HAP-1 (cell line): ENCODE data around the gene AFM.
A peak's percentile ranks its signal among the peaks of the same experiment; 100 is the strongest.

Experiments used
- DNase-seq, 2 experiments: peaks; one replicate each; pipeline ENCODE4 v3.0.0-alpha.2; 2016 to 2020; ENCODE audit warnings: low spot score in 2 of 2
- H3K27me3 ChIP-seq: fragments of 250-450 bp; sonication (Bioruptor Pico); 2 replicates; pipeline ENCODE4 v1.5.1; 2020; ENCODE audit warnings: low read depth, mild to moderate bottlenecking, moderate library complexity
- H3K36me3 ChIP-seq: fragments of 250-450 bp; sonication (Bioruptor Pico); replicated peaks from 2 replicates; pipeline ENCODE4 v1.5.1; 2020; ENCODE audit warnings: mild to moderate bottlenecking
- H3K4me1 ChIP-seq: fragments of 250-450 bp; sonication (Bioruptor Pico); 2 replicates; pipeline ENCODE4 v1.5.1; 2020; ENCODE audit warnings: mild to moderate bottlenecking
- H3K4me3 ChIP-seq: fragments of 250-450 bp; sonication (Bioruptor Pico); 2 replicates; pipeline ENCODE4 v1.5.1; 2020; ENCODE audit warnings: mild to moderate bottlenecking, moderate library complexity
- H3K9me3 ChIP-seq: fragments of 250-450 bp; sonication (Bioruptor Pico); 2 replicates; pipeline ENCODE4 v1.5.1; 2020; ENCODE audit warnings: mild to moderate bottlenecking, moderate library complexity
- in situ Hi-C: fragments of 300-500 bp; cut with MboI; formaldehyde crosslinking; loops from 3 replicates; pipeline ENCODE4 v1.14.3; 2020; ENCODE audit warnings: low sequenced_read_pairs, inconsistent platforms, mixed read lengths

The AFM gene

GRCh38 chr4:73481358-73481757 lies at the start of gene AFM:
TSS of gene AFM (plus strand) at chr4:73481745. CDS start at chr4:73481776, 31 bp downstream.
- Histone ChIP-seq H3K4me1 (no peaks in the 10 kb centered on the region), H3K27me3 (peaks cover under 1% of the 10 kb centered on the region), H3K9me3 (no peaks in the 10 kb centered on the region), H3K36me3 (no peaks in the 10 kb centered on the region), H3K4me3 (no peak within 1 kb of the TSS)
- in situ Hi-C loops = no loop called here
- DNase-seq = no peak

- in situ Hi-C loops = loop anchor here (25.0 kb wide), 1 partner anchor 231 kb away; no protein-coding TSS in a partner anchor
- no peaks in the 10 kb centered on the region for H3K27me3 ChIP-seq
- no peaks in the 10 kb centered on the region for H3K4me1 ChIP-seq
- no peaks in the 10 kb centered on the region for H3K36me3 ChIP-seq
- H3K9me3 ChIP-seq = no peaks in the 10 kb centered on the region
- H3K4me3 ChIP-seq = no peak overlapping the region
- DNase-seq = no peak
Measured at GRCh38 chr4:73431813-73432168, 49.8 kb upstream of the AFM start.

GRCh38 chr4:73432169-73433000 lies 49.2 kb upstream of the AFM start:
- Histone ChIP-seq H3K4me1 (no peaks in the 10 kb centered on the region), H3K27me3 (no peaks in the 10 kb centered on the region), H3K4me3 (no peak overlapping the region), H3K36me3 (no peaks in the 10 kb centered on the region), H3K9me3 (no peaks in the 10 kb centered on the region)
- in situ Hi-C loops = loop anchor here (25.0 kb wide), 1 partner anchor 230 kb away; no protein-coding TSS in a partner anchor
- DNase-seq = no peak

- H3K27me3 ChIP-seq = no peaks in the 10 kb centered on the region
- no peak for DNase-seq
- peaks cover 3% of the 10 kb centered on the region for H3K4me1 ChIP-seq
- no peak overlapping the region for H3K4me3 ChIP-seq
- H3K9me3 ChIP-seq = no peaks in the 10 kb centered on the region
- in situ Hi-C loops = loop anchor here (25.0 kb wide), 1 partner anchor 229 kb away; no protein-coding TSS in a partner anchor
- no peaks in the 10 kb centered on the region for H3K36me3 ChIP-seq
Measured at GRCh38 chr4:73433140-73433539, 48.4 kb upstream of the AFM start.

- Histone ChIP-seq H3K9me3 (no peaks in the 10 kb centered on the region), H3K27me3 (no peaks in the 10 kb centered on the region), H3K36me3 (no peaks in the 10 kb centered on the region), H3K4me1 (peaks cover 6% of the 10 kb centered on the region), H3K4me3 (no peak overlapping the region)
- in situ Hi-C loops = loop anchor here (25.0 kb wide), 1 partner anchor 228 kb away; no protein-coding TSS in a partner anchor
- peak in 1 of 2 experiments; percentile 63 for DNase-seq
Measured at GRCh38 chr4:73434311-73434710, 47.2 kb upstream of the AFM start.

GRCh38 chr4:73435984-73436383 lies 45.6 kb upstream of the AFM start, which contains the start of gene AFP:
TSS of gene AFP (plus strand) at chr4:73436221. CDS start at chr4:73436263, 42 bp downstream.
- in situ Hi-C loops = loop anchor here (25.0 kb wide), 1 partner anchor 226 kb away; no protein-coding TSS in a partner anchor
- H3K4me1 ChIP-seq = peaks cover 6% of the 10 kb centered on the region
- no peak within 1 kb of the TSS for H3K4me3 ChIP-seq
- H3K36me3 ChIP-seq = no peaks in the 10 kb centered on the region
- H3K27me3 ChIP-seq = no peaks in the 10 kb centered on the region
- H3K9me3 ChIP-seq = no peaks in the 10 kb centered on the region
- no peak for DNase-seq

GRCh38 chr4:73436674-73437557 lies 44.6 kb upstream of the AFM start:
- Histone ChIP-seq H3K9me3 (no peaks in the 10 kb centered on the region), H3K4me1 (peaks cover 6% of the 10 kb centered on the region), H3K27me3 (no peaks in the 10 kb centered on the region), H3K4me3 (no peak overlapping the region), H3K36me3 (no peaks in the 10 kb centered on the region)
- in situ Hi-C loops = loop anchor here (25.0 kb wide), 1 partner anchor 225 kb away; no protein-coding TSS in a partner anchor
- DNase-seq = no peak

GRCh38 chr4:73437558-73437956 lies 44.0 kb upstream of the AFM start:
- peaks cover 6% of the 10 kb centered on the region for H3K4me1 ChIP-seq
- H3K27me3 ChIP-seq = no peaks in the 10 kb centered on the region
- no peak overlapping the region for H3K4me3 ChIP-seq
- no peak for DNase-seq
- H3K36me3 ChIP-seq = no peaks in the 10 kb centered on the region
- H3K9me3 ChIP-seq = no peaks in the 10 kb centered on the region
- in situ Hi-C loops = loop anchor here (25.0 kb wide), 1 partner anchor 225 kb away; no protein-coding TSS in a partner anchor

GRCh38 chr4:73438048-73438447 lies 43.5 kb upstream of the AFM start:
- no peaks in the 10 kb centered on the region for H3K36me3 ChIP-seq
- in situ Hi-C loops = loop anchor here (25.0 kb wide), 1 partner anchor 224 kb away; no protein-coding TSS in a partner anchor
- no peak for DNase-seq

GRCh38 chr4:73438582-73439215 lies 42.8 kb upstream of the AFM start:
- no peak overlapping the region for H3K4me3 ChIP-seq
- in situ Hi-C loops = loop anchor here (25.0 kb wide), 1 partner anchor 224 kb away; no protein-coding TSS in a partner anchor
- no peaks in the 10 kb centered on the region for H3K36me3 ChIP-seq
- no peak for DNase-seq
- no peaks in the 10 kb centered on the region for H3K27me3 ChIP-seq
- H3K9me3 ChIP-seq = no peaks in the 10 kb centered on the region
- H3K4me1 ChIP-seq = peaks cover 6% of the 10 kb centered on the region

More at GRCh38 chr4:73438048-73438447, 43.5 kb upstream of the AFM start:
- Histone ChIP-seq H3K27me3 (no peaks in the 10 kb centered on the region), H3K4me1 (peaks cover 6% of the 10 kb centered on the region), H3K9me3 (no peaks in the 10 kb centered on the region), H3K4me3 (no peak overlapping the region)

- Histone ChIP-seq H3K36me3 (no peaks in the 10 kb centered on the region), H3K9me3 (no peaks in the 10 kb centered on the region), H3K27me3 (no peaks in the 10 kb centered on the region), H3K4me3 (no peak overlapping the region), H3K4me1 (peaks cover 6% of the 10 kb centered on the region)
- in situ Hi-C loops = loop anchor here (25.0 kb wide), 1 partner anchor 223 kb away; no protein-coding TSS in a partner anchor
- DNase-seq = no peak
Measured at GRCh38 chr4:73439445-73439844, 42.1 kb upstream of the AFM start.

- Histone ChIP-seq H3K4me3 (no peak overlapping the region), H3K27me3 (no peaks in the 10 kb centered on the region), H3K36me3 (no peaks in the 10 kb centered on the region), H3K9me3 (no peaks in the 10 kb centered on the region), H3K4me1 (peaks cover 6% of the 10 kb centered on the region)
- DNase-seq = no peak
- in situ Hi-C loops = loop anchor here (10.0 to 25.0 kb wide), 2 partner anchors 95 to 222 kb away; no protein-coding TSS in a partner anchor
Measured at GRCh38 chr4:73439991-73440390, 41.6 kb upstream of the AFM start.

GRCh38 chr4:73440653-73441052 lies 40.9 kb upstream of the AFM start:
- Histone ChIP-seq H3K27me3 (no peaks in the 10 kb centered on the region), H3K9me3 (no peaks in the 10 kb centered on the region), H3K4me3 (no peak overlapping the region), H3K4me1 (peaks cover 6% of the 10 kb centered on the region), H3K36me3 (no peaks in the 10 kb centered on the region)
- DNase-seq = no peak
- in situ Hi-C loops = loop anchor here (10.0 to 25.0 kb wide), 2 partner anchors 96 to 222 kb away; no protein-coding TSS in a partner anchor
